GM21619 (cell line): Measurements from ENCODE around the gene IFITM10.

Experiments
- ATAC-seq: cut with Tn5 transposase; IDR thresholded peaks from one replicate; pipeline ENCODE4 v1.9.1; 2021; ENCODE audit not compliant: unreplicated experiment

The IFITM10 gene

DNA sequence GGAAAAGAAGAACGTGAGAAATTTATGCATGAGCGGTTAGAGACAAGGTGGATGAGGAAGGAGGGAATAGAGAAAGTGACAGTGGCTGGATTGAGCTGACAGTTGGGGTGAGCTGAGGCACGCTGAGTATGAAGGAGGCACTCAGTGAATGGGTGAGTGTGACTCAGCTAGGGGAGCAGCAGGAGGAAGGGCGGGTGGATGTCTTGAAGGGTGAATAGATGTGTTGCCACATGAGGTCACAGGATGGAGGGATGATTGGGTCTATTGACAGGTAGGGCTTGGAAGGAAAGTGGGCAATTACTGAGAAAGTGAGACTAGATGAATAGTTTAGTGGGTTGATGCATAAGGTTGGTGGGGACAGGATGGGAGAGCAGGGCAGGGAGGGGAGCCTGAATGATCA, 8.0 kb downstream of the IFITM10 start:
- no peak for ATAC-seq

DNA sequence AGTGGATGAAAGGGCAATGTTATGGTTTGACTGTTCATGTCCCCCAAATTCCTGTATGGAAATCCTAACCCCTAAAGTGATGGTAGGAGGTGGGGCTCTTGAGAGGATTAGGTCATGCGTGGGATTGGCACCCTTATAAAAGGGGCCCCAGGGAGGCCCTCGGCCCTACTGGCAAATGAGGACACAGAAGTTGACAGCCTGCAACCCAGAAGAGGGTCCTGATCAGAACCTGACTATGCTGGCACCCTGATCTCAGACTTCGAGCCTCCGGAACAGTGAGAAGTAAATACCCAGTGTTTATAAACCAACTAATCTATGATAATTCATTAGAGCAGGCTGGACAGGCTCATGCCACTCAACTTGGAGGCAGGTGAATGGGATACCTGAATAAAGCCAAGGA, 8.7 kb downstream of the IFITM10 start:
- ATAC-seq, result no peak

DNA sequence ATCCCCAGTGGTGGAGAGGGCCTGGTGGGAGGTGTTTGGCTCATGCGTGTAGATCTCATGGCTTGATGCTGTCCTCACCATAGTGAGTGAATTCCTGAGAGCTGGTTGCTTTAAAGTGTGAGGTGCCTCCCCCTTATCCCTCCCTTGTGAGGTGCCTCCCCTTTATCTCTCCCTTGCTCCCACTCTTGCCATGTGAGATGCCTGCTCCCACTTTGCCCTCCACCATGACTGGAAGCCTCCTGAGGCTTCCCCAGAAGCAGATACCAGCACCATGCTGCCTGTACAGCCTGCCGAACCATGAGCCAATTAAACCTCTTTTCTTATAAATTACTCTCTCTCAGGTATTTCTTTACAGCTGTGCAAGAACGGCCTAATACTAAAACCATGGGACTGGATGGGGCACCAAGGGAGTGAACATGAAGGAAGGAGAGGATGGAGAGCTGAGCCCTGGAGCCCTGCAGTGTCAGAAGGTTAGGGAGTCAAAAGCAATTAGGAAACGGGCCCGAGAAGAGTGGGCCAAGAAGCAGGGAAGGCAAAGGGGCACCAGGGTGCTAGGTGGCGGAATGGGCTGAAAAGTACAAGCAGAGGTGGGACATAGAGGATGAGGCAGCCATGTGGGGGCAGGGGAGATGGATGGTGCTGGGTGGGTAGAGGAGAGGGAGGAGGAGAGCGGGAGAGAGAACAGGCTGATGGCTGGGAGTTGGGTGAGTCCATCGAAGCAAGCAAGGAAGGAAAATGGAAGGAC, 9.4 kb downstream of the IFITM10 start:
- ATAC-seq, result no peak

DNA sequence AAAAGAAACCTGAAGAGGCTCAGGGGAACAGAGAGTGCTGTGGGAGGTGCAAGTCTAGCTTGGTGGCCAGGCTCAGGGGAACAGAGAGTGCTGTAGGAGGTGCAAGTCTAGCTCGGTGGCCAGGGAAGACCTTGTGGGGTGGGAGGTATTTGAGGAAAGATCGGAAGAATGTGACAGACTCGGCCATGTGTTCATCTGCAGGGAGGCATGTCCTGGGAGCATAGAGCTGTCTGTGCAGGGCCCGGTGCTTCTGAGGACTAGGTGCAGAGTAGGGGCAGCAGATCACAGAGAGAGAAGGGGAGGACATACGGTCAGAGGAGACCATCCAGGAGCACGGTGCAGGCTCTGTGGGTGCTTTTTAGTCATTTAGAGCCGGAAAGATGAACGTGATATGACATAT, 10.8 kb downstream of the IFITM10 start:
- no peak for ATAC-seq

DNA sequence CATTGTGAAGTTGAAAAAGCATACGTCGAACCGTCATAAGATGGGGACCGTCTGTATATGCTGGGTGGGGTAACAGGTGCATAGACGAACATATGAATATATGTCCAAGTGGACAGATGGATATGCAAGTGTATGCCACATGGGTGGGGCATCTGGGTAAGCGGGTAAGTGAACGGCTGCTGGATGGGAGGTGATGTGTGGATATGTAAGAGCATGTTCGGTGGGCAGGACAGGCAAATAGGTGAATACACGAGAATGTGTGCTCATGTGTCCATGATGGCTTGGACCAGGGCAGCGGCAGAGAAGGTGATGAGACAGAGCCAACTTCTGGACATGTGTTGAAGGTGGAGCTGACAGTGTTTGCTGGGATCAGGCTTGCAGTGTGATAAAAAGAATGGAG, 12.0 kb downstream of the IFITM10 start:
- no peak for ATAC-seq

DNA sequence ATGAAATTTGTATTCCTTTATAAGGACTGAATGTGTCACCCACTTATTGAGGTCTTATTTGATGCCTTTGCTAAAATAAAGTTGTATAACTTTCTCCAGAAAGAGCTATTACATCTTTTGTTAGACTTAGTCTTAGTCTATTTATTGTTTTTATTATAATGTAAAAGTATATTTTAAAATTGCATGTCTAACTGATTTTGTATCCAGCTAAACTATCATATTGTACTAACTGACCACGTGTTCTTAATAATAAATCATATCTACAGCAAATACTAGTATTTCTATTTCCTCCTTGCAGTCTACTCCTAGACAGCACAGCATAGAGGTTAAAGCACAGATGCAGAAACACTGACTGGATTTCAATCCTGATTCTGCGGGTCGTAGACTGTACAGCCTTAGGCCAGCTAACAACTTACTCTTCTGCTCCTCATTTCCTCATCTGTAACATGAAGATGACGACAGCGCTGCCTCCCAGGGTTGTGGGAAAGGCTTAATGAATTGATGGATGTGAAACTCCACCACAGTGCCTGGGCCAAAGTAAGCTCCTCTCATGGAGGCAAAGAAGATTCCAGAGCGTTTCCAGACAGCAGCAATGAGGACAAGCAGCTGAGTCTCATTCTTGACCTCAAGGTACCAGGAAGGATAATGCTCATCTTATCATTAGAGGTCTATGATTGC, 13.2 kb downstream of the IFITM10 start:
- no peak for ATAC-seq

DNA sequence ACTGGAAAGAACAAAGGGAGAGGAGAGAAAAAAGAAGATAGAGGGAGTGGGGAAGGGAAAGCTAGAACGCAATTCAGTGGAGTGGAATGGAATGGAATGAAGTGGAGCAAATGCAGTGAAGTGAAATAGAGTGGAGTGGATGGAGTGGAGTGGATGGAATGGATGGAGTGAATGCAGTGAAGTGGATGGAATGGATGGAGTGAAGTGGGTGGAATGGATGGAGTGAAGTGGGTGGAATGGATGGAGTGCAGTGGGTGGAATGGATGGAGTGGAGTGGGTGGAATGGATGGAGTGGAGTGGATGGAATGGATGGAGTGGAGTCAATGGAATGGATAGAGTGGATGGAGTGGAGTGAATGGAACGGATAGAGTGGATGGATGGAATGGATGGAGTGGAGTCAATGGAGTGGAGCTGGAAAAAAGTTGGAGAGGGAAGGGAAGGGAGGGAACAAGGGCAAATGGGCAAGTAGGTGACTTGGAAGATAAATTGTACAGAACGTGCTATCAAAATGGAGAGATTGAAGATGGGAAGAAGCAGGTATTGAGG, 13.9 kb downstream of the IFITM10 start:
- no peak for ATAC-seq

DNA sequence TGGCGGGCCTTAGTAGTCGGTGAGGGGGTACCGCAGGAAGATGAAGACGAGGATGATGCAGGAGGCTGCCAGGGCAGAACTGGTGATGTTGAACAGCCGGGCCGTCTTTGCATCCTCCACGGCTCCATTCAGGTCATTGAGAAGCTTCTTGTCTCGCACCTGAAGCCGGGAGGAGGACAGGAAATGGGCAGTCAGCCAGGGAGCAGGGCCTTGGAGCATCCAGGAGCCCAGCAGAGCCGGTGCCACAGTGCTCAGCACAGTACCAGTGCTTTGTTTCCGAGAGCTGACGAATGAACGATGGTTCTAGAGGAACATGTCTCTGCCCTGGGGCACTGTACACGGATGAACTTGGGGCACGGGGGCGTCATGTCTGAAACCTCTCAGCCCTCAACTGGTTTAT, 15.1 kb downstream of the IFITM10 start:
- ATAC-seq, result no peak

DNA sequence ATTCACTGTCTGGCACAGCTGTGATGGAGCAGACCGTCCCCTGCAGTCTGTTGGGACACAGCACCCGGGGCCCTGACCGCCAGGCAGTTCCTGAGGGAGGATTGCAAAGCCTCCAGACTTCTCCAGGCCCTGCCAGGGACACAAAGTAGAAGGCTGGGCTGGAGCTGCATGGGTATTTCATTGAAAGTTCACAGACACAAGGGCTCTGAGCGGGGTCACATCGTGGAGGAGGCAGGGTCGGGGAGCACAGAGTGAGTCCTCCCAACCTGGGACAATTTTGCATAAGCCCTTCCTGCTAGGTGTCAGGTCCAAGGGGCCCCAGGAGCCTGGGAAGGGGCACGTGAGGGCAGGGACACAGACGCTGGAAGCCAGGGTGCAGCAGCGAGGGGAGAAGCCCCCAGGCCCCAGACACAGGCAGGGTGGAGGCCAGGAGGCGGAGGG, 15.7 kb downstream of the IFITM10 start:
- ATAC-seq, result no peak

DNA sequence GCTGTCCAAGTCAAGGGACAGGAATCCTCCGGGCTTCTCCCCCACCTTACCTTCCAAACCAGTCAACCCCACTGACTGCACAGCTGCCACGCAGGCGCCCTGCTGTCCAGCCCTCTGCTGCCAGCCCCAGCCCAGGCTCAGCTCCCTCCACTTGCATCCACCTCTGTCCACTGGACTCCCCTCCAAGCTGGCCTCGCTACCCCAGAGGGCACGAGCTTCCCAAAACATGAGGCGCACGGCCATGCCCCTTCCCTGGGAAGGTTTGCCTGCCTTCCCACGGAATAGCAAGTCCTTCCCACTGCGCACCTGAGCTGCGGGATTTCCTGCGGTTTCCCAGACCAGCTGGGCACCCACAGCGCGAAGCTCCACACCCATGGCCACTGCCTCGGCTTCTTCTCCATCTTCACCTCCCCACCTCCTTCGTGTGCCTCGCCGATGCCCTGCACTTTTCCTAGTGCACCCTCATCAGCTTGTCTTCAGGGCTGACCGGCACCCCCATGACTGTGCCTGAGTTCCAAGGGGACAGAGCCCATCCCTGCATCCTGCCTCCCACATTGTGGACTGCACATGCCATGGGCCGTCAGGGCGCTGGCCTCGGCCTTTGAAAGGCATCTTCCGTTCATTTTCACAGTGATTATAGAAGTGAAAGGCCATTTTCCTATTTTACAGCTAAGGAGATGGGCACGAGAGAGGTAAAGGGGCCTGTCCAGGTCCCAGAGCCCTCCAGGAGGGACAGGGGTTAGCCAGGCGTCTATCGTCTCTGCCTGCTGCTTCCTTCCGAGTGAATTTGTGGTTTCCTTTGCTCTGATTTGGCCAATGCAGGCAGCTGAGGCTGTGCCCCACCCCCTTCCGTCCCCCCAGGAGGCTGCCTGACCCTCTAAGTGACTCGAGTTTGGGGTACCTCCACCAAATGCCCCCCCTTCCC, 16.4 kb downstream of the IFITM10 start:
- ATAC-seq, result no peak

DNA sequence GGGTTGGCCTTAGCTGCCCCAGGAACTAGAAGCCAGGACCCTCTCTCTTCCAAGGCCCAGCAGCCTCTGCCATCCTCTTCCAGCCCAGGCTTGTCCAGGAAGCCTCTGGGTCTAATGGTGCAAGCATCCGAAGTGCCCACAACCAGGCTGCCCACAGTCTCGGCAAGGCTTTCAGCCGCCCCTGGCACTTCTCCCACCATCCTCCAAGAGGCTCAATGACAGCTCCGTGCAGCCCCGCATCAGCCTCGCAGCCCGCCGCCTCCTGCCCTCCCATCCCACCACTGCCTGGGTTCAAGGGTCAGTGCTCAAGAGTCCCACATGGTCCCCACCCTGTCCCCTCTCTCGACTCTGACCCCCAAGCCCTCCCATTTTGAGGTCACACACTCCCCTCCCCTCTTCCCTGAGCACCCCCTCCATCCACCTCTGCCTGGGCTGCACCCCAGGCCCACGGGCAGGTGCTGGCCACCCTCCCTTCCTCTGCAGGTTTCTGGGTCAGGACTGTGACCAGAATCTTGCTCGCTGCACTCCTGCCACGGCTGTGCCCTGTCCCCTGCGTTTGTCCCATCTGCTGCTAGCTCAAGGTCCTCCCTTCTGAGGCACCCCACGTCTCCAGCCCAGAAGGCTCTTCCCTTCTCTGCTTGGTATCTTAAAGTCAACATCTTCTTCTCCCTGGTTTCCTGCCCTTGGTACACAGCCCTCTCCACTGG, 17.2 kb downstream of the IFITM10 start:
- no peak for ATAC-seq

DNA sequence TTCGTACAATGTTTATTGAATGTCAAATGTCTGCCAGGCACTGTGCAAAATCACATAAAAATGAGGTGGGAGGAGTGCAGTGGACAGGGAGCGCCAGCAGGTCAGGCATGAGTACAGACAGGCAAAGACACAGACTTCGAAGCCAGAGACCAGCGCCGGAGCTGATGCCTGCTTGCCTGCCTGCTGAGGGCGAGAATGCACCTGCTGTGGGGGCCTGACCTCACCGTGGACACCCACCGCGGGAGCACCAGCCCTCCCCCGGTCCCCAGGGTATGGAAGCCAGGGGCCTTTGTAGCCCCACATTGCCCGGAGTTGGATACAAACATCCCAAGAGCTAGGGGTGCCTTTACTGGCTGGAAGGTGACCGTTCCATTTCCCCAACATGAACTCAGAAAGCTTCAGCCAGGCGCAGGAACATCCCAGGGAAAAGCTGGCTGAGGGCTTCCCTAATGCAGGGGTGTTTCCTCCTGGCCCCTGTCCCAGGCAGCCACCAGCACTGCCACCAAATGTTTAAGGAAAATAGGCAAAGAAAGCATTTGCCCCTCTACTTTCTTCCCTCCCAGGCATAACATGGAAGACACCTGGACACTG, 17.9 kb downstream of the IFITM10 start:
- no peak for ATAC-seq

DNA sequence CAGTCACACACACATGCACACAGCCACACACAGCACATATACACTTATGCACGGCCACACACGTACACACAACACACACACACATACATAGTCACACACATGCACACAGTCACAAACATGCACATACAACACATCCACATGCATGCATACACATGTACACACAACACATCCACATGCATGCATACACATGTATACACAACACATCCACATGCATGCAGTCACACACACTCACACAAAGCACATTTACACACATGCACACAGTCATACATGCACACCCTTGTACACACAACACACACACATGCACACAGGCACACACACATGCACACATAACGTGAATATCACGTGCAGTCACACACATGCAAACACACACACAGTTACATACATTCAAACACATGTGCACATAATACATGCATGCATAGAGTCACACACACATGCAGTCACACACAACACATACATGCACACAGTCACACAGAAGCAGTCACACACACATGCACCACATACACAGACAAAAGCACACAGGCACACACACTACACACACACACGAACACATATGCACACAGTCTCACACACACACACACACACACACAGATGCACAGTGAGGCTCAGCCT, 18.8 kb downstream of the IFITM10 start:
- no peak for ATAC-seq

DNA sequence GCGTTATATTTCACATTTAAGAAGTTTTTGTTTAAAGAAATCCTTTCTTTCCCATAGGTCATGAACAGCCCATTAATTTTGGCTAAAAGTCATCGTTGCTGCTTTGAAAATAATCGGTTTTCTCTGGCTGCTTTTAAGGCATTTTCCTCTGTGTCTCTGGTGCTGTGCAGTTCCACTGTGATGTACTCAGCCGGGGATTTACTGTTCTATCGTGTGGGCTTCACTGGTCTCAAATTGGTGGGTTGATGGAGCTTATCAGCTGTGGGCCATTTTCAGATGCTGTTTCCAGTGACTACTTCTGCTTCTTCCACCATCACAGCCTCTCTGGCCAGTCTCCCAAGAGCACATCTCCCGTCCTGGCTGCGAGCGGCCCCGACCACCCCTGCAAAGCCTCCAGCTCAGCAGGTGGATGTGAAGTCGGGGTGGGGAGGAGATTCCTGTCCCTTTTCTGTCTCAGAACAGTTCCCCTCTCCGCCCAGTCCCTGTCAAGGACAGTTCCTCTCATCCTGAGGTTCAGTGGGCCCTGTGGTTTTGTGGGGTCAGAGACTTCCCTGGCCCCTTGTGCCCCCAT, 20.3 kb downstream of the IFITM10 start:
- no peak for ATAC-seq

DNA sequence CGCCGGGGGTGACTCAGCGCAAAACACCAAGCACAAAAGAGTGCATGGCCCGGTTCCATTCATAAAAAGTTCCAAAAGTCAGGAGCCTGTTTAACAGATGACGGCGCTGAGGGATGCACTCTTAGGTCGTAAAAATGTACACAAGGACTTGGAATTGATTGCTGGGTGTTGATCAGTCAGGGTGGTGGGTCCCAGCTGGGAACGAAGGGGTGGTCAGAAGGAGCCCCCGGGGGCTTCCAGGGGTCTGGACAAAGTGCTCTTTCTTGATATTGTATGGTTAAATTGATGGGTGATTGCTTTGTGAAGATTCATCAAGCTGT, 20.7 kb downstream of the IFITM10 start:
- ATAC-seq, result no peak

DNA sequence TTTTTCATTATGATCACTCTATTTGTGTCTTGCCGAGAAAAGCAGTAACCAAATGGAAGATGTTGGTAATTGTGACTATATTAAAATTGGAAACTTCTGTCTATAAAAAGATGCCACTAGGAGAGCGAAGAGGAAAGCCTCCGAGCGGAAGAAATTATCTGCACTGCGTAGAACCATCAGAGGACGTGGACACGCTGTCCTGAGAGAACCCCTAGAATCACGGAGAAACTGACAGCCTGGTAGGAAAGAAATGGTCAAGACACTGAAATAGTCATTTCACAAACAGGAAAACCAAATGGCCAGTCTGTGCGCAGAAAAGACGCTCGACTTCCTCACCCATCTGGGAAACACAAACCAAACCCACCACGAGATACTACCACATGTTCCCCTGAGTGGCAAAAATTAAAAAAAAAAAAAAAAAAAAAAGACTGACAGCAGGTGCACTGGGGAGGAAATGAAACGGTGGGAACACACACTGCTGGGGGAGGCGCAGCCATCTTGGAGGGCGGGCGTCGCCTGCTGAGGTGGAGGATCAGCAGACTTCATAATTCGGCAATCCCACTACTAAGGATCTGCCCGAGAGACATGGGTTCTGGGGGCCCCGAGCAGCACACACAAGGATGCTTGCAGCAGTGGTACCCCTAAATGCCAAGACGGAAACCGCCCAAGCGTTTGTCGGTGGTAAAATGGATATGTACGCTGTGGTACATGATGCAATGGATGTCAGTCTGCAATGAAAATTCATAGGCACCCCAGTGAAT, 21.3 kb downstream of the IFITM10 start:
- ATAC-seq, result no peak

DNA sequence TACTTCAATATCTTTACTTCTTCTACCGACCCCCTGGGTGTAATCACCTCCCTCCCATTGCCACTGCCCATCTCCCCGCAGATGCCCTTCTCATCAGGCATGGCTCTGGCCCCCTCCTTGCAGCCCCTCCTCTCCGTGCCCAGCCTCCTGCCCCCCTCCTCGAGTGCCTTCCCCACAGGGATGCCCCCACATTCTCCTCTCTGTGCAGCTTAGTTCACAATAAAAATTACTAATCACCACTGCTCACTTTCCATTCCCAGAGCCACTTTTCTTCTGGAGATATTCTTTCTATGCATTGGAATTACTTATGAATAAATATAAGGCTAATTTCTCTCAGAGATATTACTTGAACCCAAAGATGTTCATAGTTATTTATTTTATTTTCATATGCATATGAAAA, 22.1 kb downstream of the IFITM10 start:
- ATAC-seq, result no peak

DNA sequence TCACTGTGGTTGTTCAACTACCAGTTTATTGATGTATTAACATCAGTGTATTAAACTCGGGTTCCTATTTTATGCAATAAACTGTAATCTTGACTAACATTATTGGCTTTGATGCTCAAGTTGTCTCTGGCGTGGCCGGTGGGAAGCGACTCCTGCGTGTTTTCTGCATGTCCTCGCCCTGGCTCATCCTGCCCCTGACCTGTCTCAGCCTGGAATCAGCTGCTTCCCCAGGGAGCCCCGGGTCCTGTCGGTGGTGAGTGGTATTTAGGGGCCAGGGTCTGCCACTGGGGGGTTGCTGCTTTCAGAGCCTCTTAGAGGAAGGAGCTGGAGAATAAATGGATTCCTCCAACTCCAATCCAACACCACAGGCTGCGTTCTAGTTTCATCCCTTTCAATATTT, 22.5 kb downstream of the IFITM10 start:
- no peak for ATAC-seq

DNA sequence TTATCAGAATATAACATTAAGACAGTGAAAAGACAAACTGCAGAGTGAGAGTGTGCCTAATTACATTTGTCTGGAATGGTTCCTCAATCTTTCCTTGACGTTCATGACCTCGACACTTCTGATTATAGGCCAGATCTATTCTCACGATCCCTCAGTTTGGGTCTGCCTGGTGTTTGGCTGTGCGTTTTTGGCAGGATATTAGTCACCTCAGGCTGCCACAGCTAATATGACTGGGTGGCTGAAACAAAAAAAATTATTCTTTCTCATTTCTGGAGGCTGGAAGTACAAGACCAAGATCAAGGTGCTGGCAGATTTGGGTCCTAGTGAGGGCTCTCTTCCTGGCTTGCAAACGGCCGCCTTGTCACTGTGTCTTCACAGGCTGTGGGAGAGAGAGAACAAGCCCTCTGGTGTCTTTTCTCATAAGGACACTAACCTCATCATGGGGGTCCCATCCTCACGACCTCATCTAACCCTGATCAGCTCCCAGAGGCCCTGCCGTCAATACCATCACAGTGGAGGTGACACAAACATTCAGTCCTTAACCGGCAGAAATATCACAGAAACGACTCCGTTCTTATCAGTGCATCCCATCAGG, 23.2 kb downstream of the IFITM10 start:
- no peak for ATAC-seq
